ENCODE results near the gene SIGLEC6.
"Not testable (repeated sequence)": the region's sequence is repeated elsewhere in the genome, so short reads cannot be mapped to it uniquely, and the experiment has no call there.

Gene SIGLEC6

DNA sequence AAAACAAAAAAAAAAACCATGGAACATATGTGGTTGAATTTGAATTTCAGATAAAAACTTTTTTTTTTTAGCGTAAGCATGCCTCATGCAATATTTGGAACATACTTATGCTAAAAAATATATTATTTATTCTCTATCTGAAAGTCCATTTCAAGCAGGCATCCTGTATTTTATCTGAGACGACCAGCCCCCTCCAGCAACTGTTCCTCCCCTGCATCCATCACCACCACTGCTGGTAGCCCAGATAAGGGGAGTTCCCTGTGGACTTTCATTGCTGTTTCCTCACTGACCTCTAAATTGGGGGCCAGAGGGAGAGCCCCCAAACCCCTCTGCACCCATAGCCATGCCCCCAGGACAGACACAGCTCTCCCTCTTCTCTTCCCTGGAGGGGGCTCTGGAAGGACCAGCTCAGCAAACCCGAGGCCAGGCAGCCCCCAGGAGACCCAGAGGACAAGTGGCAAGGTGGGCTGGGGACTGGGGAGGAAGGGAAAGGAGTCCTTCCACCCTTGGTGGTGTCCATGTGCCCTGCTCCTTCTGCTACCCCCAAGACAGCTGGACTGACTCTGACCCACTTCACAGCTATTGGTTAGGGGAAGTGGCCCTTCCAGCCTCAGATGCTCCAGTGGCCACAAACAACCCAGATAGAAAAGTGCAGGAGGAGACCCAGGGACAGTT, 23.3 kb downstream of the SIGLEC6 start:
- DNase-seq: peak; percentile 23

DNA sequence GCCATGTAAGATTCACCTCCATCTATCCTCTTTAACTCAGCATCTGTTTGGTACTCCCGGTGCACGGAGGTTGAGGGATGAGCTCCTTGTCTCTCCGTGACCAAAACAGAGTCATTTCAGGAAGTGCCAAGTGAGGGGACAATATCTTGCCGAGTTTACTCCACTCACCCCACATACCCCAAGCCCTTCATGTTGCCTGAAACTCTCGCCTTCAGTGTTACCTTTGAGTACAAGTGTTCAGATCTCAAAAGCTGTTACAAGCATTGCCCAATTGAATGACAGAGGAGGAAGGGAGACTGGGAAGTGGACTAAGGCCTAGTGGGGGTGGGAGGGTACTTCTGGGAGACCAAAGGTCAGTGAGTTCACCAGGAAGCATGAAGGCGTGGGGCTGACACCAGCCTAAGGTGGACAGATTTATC, 23.8 kb downstream of the SIGLEC6 start:
- peak; percentile 75 for DNase-seq

DNA sequence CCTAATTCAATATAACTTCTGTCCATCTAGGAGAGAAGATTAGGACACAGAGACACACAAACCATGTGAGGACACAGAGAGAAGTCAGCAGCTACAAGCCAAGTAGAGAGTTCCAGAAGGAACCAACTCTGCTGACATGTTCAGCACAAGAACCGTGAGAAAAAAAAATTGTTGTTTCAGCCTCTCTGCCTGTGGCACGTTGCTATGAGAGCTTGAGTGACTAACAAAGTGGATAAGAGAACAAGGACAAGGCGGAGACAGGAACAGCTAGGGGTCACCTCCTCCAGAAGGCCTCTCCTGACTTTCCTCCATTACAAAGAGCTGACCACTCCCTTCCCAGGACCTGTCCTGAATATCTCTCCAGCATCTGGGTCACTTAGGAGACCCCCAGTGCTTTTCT, 24.3 kb downstream of the SIGLEC6 start:
- peak; percentile 59 for DNase-seq

DNA sequence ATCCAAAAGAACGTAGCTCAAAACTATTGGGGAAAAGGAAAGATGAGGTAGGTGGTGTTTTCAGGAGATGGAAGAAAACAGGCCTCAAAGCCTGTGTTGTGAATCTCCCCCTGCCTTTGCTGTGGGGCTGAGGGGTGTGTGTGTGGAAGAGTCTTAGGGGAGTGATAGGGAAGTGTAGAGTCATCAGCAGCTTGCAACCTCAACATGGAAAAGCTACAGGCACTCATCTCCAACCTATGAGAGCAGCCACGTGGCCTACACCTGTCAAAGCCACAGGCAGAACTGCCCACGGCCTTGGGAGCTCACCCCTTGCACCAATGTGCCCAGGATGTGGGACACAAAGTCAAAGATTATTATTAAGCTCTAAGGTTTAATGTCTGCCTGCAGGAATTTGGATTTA, 25.6 kb downstream of the SIGLEC6 start:
- no peak for DNase-seq

DNA sequence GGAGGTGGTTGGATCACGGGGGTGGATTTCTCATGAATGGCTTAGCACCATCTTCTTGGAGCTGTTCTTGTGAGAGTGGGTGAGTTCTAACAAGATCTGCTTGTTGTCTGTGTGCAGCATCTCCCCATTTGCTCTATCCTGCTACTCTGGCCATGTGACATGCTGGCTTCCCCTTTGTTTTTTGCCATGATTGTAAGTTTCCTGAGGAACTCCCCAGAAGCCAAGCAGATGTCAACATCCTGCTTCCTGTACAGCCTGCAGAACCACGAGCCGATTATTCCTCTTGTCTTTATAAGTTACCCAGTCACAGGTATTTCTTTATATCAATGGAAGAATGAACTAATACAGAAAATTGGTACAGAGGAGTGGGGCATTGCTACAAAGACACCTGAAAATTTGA, 27.6 kb downstream of the SIGLEC6 start:
- DNase-seq: no peak

DNA sequence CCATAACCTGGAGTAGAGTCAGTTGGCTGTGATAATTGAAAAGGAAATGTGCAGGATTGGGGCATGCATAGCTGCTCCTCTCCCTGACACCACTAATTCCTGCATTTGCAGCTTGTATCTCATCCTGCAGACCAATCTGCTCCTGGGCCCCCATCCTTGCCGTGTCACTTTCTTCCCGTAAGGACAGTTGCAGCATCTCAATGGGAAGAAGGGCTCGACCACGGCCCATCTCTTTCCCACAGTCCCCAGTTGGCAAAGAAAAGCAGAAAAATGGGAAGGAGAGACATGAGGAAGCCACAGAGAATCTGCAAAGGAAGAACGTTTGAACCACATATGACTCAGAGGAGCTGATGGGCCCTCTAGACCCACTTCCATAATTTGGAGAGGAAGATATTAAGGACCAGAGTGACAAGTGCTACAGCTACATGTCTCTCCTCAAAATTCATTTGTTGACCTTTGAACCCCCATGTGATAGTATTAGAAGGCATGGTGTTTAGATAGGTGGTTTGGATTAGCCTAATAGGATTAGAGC, 28.1 kb downstream of the SIGLEC6 start:
- peak; percentile 72 for DNase-seq

DNA sequence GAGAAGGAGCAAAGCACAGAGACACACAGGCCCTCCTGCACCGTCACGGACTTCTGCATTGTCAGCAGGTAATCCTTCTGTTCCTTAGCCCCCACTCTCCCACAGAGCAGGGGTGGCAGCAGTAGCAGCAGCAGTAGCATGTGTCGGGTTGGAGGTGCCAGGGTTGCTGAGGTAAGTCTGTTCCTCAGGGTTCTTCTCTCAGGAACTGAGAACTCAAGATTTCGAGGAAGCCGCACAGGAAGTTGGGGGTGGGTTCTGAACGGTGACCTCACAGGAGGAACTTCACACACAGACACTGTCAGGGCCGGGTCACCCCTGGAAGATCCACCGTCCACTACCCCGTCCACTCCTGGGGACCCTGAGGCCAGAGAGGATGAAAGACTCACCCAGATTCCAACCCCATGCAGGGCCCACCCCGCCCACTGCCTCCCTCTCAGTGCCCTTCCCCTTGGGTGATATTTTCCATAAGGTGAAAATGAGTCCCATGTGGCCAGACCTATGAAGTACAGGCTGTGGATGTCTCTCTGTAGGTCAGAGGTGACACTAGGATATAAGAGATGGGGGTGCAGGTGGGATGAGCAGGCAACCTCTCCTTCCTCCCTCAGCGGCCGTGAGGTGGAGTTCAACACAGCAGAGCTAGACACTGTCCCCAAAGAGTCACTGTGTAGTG, 29.7 kb downstream of the SIGLEC6 start, which contains the start of gene SIGLEC12:
Gene SIGLEC12 (minus strand): TSS at position 207 of the 670 bp plus-strand sequence. CDS start 67 bp downstream, at position 140.
- DNase-seq: peak; percentile 81

DNA sequence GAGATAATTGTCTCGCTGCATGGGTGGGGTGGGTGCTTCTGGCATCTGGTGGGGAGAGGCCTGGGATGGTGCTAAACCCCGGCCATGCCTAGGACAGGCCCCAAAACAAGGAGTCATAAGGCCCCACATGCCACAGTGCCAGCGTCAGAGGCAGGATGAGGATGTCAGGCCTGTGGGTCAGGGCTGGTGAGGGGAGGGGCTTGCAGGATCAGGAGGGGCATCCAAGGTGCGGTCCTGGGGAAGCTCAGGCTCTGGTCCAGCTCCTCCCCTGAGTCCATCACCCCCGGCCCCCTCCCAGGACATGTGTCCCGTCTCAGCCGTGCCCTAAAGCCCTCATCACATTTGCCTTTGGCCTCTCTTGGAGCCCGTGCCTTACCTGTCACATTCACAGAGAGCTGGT, 30.5 kb downstream of the SIGLEC6 start:
- DNase-seq: not testable (repeated sequence)

DNA sequence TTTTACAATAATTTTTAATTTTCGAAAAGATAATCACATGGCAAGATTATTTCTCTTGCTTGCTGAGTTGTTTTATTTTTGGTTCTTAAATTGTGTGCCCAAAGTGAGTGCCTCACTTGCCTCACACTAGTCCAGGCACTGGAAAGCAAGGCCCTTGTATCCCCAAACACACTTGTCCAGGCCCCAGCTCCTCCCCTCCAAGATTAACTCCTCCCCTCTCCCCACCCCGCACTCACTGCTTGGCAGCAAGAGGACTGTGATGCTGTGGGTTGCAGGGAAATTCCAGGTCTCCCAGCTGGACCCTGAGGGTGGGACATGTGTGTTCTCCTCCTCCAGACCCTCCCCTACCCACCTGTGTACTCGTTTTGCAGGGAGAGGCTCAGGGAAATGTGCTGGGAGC, 33.8 kb downstream of the SIGLEC6 start:
- DNase-seq: no peak

DNA sequence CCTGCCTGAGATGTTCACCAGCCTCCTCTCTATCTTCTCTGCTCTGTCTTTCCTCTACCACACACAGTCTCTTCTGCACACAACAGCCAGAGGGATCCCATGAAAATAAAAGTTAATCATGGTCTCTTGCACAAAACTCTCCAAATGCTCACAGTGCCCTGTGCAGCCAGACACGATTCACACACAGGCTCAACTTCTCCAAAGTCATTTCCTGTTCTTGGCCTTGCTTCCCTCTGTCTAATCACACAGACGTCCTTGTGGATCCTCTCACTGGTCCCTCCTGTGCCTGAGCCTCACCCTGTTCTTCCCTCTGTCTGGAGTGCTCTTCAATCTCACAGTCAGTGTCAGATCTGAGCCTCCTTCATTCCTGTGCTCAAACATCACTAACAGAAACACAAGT, 37.7 kb downstream of the SIGLEC6 start:
- DNase-seq: peak; percentile 59

DNA sequence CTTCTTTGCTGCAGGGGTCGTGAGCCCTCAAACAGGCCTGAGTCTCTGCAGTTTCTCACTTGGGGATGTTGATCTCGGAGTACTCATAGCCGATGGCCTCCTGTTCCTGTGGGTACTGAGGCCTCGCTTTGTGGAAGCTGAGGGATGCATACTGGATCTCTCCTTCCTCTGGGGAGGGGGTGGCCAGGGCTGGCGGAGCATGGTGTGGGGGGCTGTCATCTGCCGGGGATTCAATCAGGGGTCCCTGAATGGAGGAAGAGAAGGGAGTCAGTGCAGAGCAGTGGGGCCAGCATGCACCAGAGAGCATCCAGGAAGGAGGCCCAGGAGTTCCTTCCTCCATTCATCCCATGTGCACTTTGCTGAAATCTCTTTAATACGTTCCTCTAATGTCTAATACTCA, 39.9 kb downstream of the SIGLEC6 start:
- no peak for DNase-seq

DNA sequence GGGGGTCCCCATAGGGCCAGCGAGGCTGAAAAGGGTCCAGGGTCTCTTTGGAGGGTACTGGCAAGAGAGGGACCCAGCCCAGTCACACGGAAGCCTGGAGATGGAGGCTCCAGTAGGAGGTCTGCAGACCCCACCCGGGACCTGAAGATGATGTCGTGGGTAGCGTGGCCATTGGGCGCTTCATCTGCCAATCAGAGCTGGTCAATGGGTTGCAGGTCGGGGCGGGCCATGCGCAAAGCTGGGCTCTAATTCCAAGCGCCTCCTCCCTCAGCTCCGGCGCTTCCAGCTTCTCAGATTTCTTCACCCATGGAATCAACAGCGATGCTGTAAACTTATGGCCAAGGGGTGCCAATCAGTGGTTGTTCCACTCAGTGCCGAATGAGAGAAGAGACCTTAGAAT, 40.8 kb downstream of the SIGLEC6 start:
- no peak for DNase-seq

DNA sequence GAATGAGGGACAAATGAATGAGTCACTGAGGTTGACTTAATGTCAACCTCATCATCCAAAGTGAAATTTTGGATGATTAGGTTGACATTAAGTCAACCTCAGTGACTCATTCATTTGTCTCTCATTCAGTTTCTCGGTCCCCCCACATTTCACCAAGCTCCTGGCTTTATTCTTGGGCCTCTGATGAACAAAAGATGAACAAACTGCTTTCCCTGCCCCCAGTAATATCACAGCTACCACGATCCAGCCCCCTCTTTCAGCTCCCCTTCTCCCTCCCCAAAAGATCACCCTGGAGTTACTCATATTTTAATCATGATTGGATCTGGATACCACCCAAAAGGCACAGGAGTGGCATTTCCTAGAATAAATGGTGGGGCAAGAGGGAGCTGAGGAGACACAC, 42.4 kb downstream of the SIGLEC6 start:
- DNase-seq: no peak

DNA sequence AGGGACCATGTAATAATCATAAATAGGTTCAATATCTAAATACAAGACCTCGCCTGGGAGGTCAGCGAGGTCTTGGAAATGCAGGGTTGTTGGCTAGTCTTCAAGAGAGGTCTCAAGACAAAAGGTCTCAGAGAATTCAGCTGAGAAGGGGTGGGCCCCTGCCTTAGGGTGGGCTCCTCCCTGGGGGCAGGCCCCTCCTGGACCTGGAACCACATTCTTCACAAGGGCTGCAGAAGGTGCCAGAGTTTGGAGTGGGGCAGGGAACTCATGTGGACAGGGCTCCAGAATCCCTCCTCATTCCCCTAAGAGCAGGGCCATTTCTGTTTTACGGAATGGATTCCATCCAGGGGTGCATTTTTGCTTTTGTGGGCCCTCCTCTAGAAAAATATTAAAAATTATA, 43.0 kb downstream of the SIGLEC6 start:
- no peak for DNase-seq

DNA sequence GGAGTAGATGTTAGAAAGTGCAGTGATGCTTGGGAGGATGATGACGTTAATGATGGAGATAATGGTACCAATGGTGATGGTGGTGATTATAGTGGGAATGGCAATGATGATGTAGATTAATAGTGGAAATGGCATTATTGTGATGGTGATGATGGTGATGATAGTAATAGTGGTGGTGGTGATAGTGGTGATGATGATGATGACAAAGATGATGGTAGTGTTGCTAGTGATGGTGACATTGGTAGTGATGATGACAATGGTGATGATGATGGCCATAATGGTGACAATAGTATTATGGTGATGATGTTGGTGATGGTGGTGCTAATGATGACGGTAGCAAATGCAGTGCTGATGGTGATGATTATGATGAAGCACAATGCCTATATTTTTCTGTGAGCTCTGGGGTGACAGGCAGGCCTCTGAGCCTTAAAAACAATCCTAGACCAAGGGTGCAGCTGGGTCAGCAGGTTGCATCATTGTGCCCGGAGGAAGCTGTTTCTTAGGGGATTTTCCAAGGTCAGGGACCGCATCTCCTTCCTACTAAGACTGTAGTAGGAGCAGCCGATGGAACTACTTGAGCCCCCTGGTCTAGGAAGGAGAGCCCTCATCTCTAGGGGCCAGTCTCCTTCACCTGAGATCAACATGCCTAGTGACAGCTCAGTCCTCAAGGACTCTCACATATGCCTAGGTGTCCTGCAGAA, 45.4 kb downstream of the SIGLEC6 start:
- no peak for DNase-seq

DNA sequence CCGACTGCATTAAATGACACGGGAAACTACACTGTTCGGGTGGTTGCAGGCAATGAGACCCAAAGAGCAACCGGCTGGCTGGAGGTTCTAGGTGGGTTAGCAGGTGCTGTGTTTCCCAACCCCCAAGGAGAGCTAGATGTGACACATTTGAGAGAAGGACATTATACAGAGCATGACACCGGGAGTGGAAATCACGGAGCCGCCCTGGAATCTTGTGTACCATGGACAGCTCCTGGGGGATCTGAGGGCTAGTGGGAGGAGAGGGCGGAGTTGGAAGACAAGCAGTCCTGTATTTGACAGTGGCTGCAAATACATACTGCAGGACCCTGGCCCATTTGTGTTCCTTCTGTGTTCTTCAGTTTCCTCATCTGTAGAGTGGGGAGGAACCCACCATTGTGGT, 50.9 kb downstream of the SIGLEC6 start:
- DNase-seq: no peak

DNA sequence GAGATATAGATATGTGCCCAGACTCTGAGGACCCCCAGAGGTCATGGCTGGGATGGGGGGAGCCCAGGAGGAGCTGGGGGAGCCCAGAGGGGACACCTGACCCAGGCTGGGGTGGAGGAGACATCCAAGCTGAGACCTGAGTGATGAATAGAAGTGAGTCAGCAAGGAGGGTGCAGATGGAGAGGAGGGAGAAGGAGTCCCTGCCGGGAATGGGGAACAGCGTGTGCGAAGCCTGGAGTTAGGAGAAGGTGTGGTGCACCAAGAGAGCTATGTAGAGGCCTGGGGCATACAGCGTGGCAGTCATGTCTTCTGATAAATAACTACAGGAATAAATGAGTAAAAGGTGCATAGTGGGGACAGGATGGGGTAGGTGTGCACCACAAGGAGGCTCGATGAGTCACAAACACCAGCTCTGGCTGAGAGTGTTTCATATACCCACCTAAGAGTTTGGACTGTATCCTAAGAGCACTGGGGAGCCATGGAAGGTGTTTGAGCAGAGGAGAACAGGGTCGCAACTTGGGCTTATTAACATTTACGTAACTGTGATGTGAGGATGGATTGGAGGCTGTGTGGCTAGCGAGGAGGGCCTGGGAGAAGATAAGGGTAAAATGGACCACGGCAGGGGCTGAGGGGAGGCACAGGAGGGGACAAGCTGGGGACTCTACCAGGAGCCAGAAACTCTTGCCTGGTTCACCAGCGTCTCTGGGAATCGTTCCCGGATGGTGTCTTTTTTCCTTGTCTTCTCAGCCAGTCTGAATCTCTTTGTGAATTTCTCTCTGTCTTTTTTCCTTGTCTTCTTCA, 51.7 kb downstream of the SIGLEC6 start:
- no peak for DNase-seq

DNA sequence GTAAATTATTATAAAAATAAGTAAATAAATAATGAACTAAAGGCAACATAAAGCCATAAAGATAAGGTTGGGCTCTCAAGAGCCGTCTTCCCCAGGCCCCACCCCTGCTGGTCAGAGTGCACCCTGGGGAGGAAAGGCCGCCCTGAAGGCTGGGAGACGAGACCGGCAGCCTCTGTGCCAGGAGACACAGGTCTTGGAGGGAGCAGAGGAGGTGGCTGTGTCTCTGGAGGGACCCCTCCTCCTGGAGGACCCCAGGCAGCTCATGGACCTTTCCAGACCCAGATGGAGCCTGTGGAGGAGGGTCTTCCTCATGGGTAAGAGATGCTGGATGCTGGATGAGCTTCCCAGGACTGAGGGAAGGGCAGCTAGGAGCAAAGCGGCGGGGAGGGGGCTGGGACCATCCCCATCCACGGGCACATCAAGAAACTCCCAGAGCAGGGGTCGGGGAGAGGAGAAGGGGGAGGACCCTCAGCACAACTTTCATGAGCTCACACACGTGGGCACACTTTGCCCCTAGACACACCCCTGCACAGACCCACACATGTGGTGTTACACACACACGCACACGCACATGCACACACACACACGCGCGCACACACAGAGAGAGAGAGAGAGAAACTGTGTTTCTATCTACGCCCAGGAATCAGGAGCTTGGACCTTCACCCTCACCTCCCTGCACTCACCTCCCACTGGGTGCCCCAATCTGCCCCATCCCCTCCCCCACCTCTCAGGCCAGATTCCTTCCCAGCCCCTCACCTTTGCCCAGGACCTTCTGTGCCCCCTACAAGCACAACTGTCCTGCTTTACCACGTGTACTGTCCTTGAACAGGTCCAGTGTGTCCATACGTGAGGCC, 52.9 kb downstream of the SIGLEC6 start, which contains the start of gene CEACAM18:
Gene CEACAM18 (plus strand): TSS at position 159 of the 854 bp plus-strand sequence.
- no peak for DNase-seq

DNA sequence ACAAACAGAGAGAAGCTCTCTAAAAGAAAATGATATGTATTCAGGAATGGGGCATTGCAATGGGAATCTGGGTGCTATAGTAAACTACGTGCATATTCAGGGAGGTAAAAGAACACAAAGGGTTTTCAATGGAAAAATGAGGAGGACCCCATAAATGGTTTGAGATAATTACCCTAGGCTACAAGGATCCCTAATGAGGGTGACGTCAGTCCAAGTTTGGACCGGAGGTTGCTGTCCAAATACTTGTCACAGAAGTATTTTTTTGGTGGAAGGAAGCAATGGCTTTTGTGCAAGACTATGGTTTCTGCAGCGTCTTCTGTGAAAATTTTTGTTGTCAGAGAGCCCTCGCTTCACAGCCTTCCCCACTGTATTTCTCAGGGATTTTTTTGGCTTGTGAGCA, 54.1 kb downstream of the SIGLEC6 start:
- DNase-seq: no peak

DNA sequence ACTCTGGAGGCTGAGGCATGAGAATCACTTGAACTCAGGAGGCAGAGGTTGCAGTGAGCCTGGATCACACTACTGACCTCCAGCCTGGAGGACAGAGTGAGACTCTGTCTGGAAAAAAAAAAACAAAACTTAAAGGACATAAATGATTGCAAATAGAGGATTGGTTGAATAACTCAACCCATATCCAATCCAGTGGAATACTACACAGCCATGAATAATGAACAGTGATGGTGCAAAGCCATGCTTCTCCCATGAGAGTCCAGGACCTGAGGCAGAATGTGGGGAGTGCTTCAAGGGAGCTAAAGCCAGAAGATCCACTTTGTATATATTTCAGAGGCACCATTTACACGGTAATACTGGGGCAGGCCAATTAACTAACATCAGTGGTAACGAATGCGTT, 55.3 kb downstream of the SIGLEC6 start:
- no peak for DNase-seq

DNA sequence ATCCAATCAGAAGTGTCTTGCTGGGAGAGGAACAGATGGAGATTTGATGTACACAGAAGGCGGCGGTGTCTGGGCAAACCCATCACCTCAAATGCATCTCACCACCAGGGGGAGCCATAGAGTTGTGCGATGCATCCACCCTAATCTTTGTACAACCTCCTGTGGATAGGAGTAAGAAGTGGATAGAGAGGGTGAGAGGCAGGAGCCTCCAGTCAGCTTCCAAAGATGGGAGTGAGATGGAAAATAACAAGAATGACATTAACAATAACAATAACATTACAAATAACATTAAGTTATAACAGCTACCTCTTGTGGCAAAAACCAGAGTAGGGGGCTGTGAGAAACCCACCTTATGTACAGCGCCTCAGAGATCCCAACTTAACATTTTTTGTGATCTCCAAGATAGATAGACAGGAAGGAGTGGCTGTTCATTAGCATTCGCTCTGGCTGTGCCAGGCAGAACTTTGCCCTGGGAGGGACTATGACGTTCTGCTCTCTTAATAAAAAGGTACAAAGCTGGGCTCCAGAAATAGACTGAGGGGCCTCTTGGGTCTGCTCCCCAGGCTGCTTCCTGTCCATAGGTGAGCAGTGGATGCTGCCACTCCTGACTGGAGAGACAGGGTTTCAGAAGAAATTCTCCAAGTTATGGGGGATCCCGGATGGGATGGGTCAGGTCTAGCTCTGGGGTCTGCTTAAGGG, 58.3 kb downstream of the SIGLEC6 start:
- peak; percentile 89 for DNase-seq
